ENCODE measurements around the gene PPP1R11. TPM values are rescaled to one million over a fixed set of nuclear protein-coding genes. Genes with fewer than 3 reads are reported as not detected.

Gene PPP1R11
- total and polyA plus RNA-seq, 2 of the 13 experiments (the other 11 are each of a cell fraction or from before 2014, with no cell fraction given): 32.1 to 58.9 TPM

GRCh38 chr6:30061092-30061857, 5.7 kb upstream of the PPP1R11 start, which contains the start of gene POLR1H (continued):
- no peak for TF ChIP-seq KLF15 (CRISPR knock-in tag; IDR thresholded peaks at IDR 0.05; ENCODE audit: borderline replicate concordance)
- peak; percentile 56 for TF ChIP-seq REPIN1 (CRISPR knock-in tag; IDR thresholded peaks at IDR 0.05; ENCODE audit: borderline replicate concordance, low read depth)
- TF ChIP-seq IKZF1 (IDR thresholded peaks at IDR 0.05): no peak
- TF ChIP-seq TEF (CRISPR knock-in tag; IDR thresholded peaks at IDR 0.05): peak; percentile 86
- TF ChIP-seq, protein P1, sequence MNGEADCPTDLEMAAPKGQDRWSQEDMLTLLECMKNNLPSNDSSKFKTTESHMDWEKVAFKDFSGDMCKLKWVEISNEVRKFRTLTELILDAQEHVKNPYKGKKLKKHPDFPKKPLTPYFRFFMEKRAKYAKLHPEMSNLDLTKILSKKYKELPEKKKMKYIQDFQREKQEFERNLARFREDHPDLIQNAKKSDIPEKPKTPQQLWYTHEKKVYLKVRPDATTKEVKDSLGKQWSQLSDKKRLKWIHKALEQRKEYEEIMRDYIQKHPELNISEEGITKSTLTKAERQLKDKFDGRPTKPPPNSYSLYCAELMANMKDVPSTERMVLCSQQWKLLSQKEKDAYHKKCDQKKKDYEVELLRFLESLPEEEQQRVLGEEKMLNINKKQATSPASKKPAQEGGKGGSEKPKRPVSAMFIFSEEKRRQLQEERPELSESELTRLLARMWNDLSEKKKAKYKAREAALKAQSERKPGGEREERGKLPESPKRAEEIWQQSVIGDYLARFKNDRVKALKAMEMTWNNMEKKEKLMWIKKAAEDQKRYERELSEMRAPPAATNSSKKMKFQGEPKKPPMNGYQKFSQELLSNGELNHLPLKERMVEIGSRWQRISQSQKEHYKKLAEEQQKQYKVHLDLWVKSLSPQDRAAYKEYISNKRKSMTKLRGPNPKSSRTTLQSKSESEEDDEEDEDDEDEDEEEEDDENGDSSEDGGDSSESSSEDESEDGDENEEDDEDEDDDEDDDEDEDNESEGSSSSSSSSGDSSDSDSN (CRISPR knock-in tag; IDR thresholded peaks at IDR 0.05): peak; percentile 83; the same call in 1 of the 2 replicates
- peak; percentile 94; the same call in 1 of the 2 replicates for TF ChIP-seq MAF1 (CRISPR knock-in tag; IDR thresholded peaks at IDR 0.05; ENCODE audit: borderline replicate concordance)
- no peak for TF ChIP-seq RBAK (CRISPR knock-in tag; IDR thresholded peaks at IDR 0.05)
- no peak for TF ChIP-seq ZNF589 (CRISPR knock-in tag; conservative IDR thresholded peaks at IDR 0.05)
- no peak for TF ChIP-seq ZFP36L2 (CRISPR knock-in tag; IDR thresholded peaks at IDR 0.05)
- TF ChIP-seq, protein P2, sequence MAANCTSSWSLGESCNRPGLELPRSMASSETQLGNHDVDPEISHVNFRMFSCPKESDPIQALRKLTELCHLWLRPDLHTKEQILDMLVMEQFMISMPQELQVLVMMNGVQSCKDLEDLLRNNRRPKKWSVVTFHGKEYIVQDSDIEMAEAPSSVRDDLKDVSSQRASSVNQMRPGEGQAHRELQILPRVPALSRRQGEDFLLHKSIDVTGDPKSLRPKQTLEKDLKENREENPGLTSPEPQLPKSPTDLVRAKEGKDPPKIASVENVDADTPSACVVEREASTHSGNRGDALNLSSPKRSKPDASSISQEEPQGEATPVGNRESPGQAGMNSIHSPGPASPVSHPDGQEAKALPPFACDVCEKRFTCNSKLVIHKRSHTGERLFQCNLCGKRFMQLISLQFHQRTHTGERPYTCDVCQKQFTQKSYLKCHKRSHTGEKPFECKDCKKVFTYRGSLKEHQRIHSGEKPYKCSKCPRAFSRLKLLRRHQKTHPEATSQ (CRISPR knock-in tag; IDR thresholded peaks at IDR 0.05; ENCODE audit: borderline replicate concordance): peak; percentile 41; the same call in 1 of the 2 replicates
- peak; percentile 91 for TF ChIP-seq NFKBIZ (CRISPR knock-in tag; IDR thresholded peaks at IDR 0.05)
- TF ChIP-seq HIVEP1 (CRISPR knock-in tag; IDR thresholded peaks at IDR 0.05): peak; percentile 77
- peak; percentile 81; the same call in 1 of the 2 replicates for TF ChIP-seq SMAD9 (CRISPR knock-in tag; IDR thresholded peaks at IDR 0.05)
- TF ChIP-seq ZNF513 (CRISPR knock-in tag; conservative IDR thresholded peaks at IDR 0.05): 0 out of 2 replicates have a peak, but pooled peaks have one; percentile 92
- TF ChIP-seq ZNF891 (CRISPR knock-in tag; IDR thresholded peaks at IDR 0.05): 0 out of 2 replicates have a peak, but pooled peaks have one; percentile 43
- TF ChIP-seq CERS6 (CRISPR knock-in tag; IDR thresholded peaks at IDR 0.05): no peak
- TF ChIP-seq, protein P3, sequence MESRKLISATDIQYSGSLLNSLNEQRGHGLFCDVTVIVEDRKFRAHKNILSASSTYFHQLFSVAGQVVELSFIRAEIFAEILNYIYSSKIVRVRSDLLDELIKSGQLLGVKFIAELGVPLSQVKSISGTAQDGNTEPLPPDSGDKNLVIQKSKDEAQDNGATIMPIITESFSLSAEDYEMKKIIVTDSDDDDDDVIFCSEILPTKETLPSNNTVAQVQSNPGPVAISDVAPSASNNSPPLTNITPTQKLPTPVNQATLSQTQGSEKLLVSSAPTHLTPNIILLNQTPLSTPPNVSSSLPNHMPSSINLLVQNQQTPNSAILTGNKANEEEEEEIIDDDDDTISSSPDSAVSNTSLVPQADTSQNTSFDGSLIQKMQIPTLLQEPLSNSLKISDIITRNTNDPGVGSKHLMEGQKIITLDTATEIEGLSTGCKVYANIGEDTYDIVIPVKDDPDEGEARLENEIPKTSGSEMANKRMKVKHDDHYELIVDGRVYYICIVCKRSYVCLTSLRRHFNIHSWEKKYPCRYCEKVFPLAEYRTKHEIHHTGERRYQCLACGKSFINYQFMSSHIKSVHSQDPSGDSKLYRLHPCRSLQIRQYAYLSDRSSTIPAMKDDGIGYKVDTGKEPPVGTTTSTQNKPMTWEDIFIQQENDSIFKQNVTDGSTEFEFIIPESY (CRISPR knock-in tag; IDR thresholded peaks at IDR 0.05): peak; percentile 68
